ENCODE data around the gene TRAF3IP1.

The TRAF3IP1 gene

DNA sequence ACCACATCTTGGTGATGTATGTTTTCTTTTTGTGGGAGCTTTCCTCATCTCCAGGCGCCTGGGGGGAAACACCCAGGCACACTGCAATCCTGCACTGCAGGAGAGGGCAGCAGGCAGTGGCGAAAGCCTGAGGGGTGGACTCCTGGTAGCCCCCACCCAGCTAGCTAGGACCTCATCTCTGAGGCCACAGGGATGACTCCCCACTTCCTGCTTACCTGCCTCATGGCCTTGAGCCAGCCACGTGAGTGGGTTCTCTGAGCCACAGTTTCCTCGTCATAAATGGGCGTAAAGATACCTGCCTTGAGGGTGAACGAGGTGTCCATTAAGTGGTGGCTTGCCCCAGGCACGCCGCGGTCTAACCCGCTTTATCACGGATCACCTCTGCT lies 19.1 kb downstream of the TRAF3IP1 start:
- no peak for DNase-seq (ENCODE audit: low spot score)
- Histone ChIP-seq H2BK120ac (ENCODE audit: low read depth, low read length) (no peak overlapping the region), H3K27ac (replicated peaks; ENCODE audit: low read length) (no peak overlapping the region), H3K4me1 (ENCODE audit: control insufficient read depth in 2 of 2, insufficient read depth in 1 of 2, low read depth in 1 of 2, low read length in 2 of 2) (no peaks in the 10 kb centered on the region), H2BK12ac (ENCODE audit: low read length) (no peak overlapping the region), H2BK5ac (ENCODE audit: low read length) (no peak overlapping the region), H3K14ac (ENCODE audit: low read length) (no peak overlapping the region), H3K9me3 (replicated peaks in 1 of 2; ENCODE audit: control insufficient read depth in 2 of 2, insufficient read depth in 1 of 2, low read depth in 1 of 2, low read length in 2 of 2) (no peaks in the 10 kb centered on the region), H3K4me3 (ENCODE audit: low read length in 2 of 2) (no peak overlapping the region), H3K79me1 (ENCODE audit: low read depth, low read length) (no peaks in the 10 kb centered on the region), H2BK15ac (ENCODE audit: low read length) (no peak overlapping the region), H4K91ac (ENCODE audit: low read depth, low read length, poor library complexity) (no peak overlapping the region), H4K8ac (ENCODE audit: low read depth, low read length) (no peak overlapping the region), H3K4ac (ENCODE audit: low read length) (no peak overlapping the region), H3K36me3 (replicated peaks in 1 of 2; ENCODE audit: control insufficient read depth in 2 of 2, insufficient read depth in 2 of 2, low read length in 2 of 2) (peaks cover 3 to 12% of the 10 kb centered on the region in 2 donors), H3K27me3 (ENCODE audit: control insufficient read depth in 3 of 3, insufficient read depth in 3 of 3, low read depth in 1 of 3, low read length in 3 of 3) (no peaks in the 10 kb centered on the region), H3K4me2 (ENCODE audit: insufficient read depth, low read length, poor library complexity, severe bottlenecking) (no peak overlapping the region), H2AK5ac (ENCODE audit: low read depth, low read length) (no peak overlapping the region), H3K18ac (ENCODE audit: low read length) (no peak overlapping the region), H3K23ac (ENCODE audit: low read depth, low read length, poor library complexity) (no peak overlapping the region), H3K9ac (ENCODE audit: low read depth, low read length, poor library complexity) (no peak overlapping the region), H2AFZ (ENCODE audit: low read length) (no peak overlapping the region)
- WGBS, 2 donors (ENCODE audit: extremely low coverage in 2 of 2, insufficient read length in 2 of 2, insufficient replicate concordance in 1 of 2), result no CpG with 5 or more reads among the region's 11 CpGs

DNA sequence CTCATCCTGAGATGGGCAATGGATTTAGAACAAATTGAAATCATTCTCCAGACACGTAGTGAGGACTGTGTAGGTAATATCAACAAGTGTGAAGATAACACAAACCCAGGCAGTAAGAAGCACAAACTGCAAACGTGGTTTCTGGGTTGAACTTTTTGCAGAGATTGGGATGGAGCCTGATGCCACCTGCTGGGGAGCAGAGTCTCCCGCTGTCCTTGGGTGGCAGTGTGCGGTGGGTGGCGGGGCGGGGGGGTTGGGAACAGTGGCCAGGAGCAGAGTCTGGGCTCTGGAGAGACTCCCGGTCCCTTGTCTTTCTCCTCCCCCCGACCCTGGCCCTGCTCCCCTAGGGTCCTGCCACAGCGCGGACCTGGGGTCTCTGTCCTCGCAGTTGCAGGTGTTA lies 19.5 kb downstream of the TRAF3IP1 start:
- Histone ChIP-seq H3K27me3 (ENCODE audit: control insufficient read depth in 3 of 3, insufficient read depth in 3 of 3, low read depth in 1 of 3, low read length in 3 of 3) (no peaks in the 10 kb centered on the region), H3K18ac (ENCODE audit: low read length) (no peak overlapping the region), H2BK5ac (ENCODE audit: low read length) (no peak overlapping the region), H2BK12ac (ENCODE audit: low read length) (no peak overlapping the region), H3K23ac (ENCODE audit: low read depth, low read length, poor library complexity) (no peak overlapping the region), H4K91ac (ENCODE audit: low read depth, low read length, poor library complexity) (no peak overlapping the region), H2BK15ac (ENCODE audit: low read length) (no peak overlapping the region), H4K8ac (ENCODE audit: low read depth, low read length) (no peak overlapping the region), H3K4ac (ENCODE audit: low read length) (no peak overlapping the region), H2AFZ (ENCODE audit: low read length) (no peak overlapping the region), H3K4me1 (ENCODE audit: control insufficient read depth in 2 of 2, insufficient read depth in 1 of 2, low read depth in 1 of 2, low read length in 2 of 2) (no peaks in the 10 kb centered on the region), H3K4me2 (ENCODE audit: insufficient read depth, low read length, poor library complexity, severe bottlenecking) (no peak overlapping the region), H2BK120ac (ENCODE audit: low read depth, low read length) (no peak overlapping the region), H3K27ac (replicated peaks; ENCODE audit: low read length) (no peak overlapping the region), H3K4me3 (ENCODE audit: low read length in 2 of 2) (no peak overlapping the region), H3K79me1 (ENCODE audit: low read depth, low read length) (no peaks in the 10 kb centered on the region), H3K9me3 (replicated peaks in 1 of 2; ENCODE audit: control insufficient read depth in 2 of 2, insufficient read depth in 1 of 2, low read depth in 1 of 2, low read length in 2 of 2) (no peaks in the 10 kb centered on the region), H2AK5ac (ENCODE audit: low read depth, low read length) (no peak overlapping the region), H3K14ac (ENCODE audit: low read length) (no peak overlapping the region), H3K9ac (ENCODE audit: low read depth, low read length, poor library complexity) (no peak overlapping the region), H3K36me3 (replicated peaks in 1 of 2; ENCODE audit: control insufficient read depth in 2 of 2, insufficient read depth in 2 of 2, low read length in 2 of 2) (peaks cover under 1 to 7% of the 10 kb centered on the region in 2 donors)
- no peak for DNase-seq (ENCODE audit: low spot score)
- WGBS, 2 donors (ENCODE audit: extremely low coverage in 2 of 2, insufficient read length in 2 of 2, insufficient replicate concordance in 1 of 2), result no CpG with 5 or more reads among the region's 11 CpGs

DNA sequence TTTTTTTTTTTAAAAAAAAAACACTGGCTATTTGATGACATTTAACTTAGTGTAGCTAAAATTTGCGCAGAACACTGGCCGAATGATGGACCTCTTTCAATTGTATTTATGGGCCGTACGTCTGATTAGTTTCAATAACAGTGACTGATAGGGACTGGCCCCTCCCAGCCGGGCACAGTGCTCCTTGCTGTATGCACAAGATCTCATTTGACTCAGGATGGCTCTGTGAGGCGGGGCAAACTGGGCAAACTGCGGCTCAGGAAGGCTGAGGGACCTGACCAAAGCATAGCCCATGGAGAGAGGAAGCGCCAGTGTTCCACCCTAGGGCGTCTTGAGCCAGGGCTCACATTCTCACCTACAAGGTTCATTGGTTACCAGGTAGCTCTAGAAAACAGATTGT lies 21.2 kb downstream of the TRAF3IP1 start:
- Histone ChIP-seq H3K23ac (ENCODE audit: low read depth, low read length, poor library complexity) (no peak overlapping the region), H3K4me1 (ENCODE audit: control insufficient read depth in 2 of 2, insufficient read depth in 1 of 2, low read depth in 1 of 2, low read length in 2 of 2) (no peaks in the 10 kb centered on the region), H3K27ac (replicated peaks; ENCODE audit: low read length) (no peak overlapping the region), H3K14ac (ENCODE audit: low read length) (no peak overlapping the region), H3K9ac (ENCODE audit: low read depth, low read length, poor library complexity) (no peak overlapping the region), H4K91ac (ENCODE audit: low read depth, low read length, poor library complexity) (no peak overlapping the region), H4K8ac (ENCODE audit: low read depth, low read length) (no peak overlapping the region), H2AK5ac (ENCODE audit: low read depth, low read length) (no peak overlapping the region), H2BK120ac (ENCODE audit: low read depth, low read length) (no peak overlapping the region), H3K18ac (ENCODE audit: low read length) (no peak overlapping the region), H2BK5ac (ENCODE audit: low read length) (no peak overlapping the region), H3K27me3 (ENCODE audit: control insufficient read depth in 3 of 3, insufficient read depth in 3 of 3, low read depth in 1 of 3, low read length in 3 of 3) (no peaks in the 10 kb centered on the region), H2BK15ac (ENCODE audit: low read length) (no peak overlapping the region), H2BK12ac (ENCODE audit: low read length) (no peak overlapping the region), H3K4me3 (ENCODE audit: low read length in 2 of 2) (no peak overlapping the region), H3K9me3 (replicated peaks in 1 of 2; ENCODE audit: control insufficient read depth in 2 of 2, insufficient read depth in 1 of 2, low read depth in 1 of 2, low read length in 2 of 2) (no peaks in the 10 kb centered on the region), H3K36me3 (replicated peaks in 1 of 2; ENCODE audit: control insufficient read depth in 2 of 2, insufficient read depth in 2 of 2, low read length in 2 of 2) (peaks cover 0 to 7% of the 10 kb centered on the region in 2 donors), H3K4me2 (ENCODE audit: insufficient read depth, low read length, poor library complexity, severe bottlenecking) (no peak overlapping the region), H3K79me1 (ENCODE audit: low read depth, low read length) (no peaks in the 10 kb centered on the region), H2AFZ (ENCODE audit: low read length) (no peak overlapping the region), H3K4ac (ENCODE audit: low read length) (no peak overlapping the region)
- no CpG with 5 or more reads among the region's 9 CpGs for WGBS, 2 donors (ENCODE audit: extremely low coverage in 2 of 2, insufficient read length in 2 of 2, insufficient replicate concordance in 1 of 2)
- no peak for DNase-seq (ENCODE audit: low spot score)

DNA sequence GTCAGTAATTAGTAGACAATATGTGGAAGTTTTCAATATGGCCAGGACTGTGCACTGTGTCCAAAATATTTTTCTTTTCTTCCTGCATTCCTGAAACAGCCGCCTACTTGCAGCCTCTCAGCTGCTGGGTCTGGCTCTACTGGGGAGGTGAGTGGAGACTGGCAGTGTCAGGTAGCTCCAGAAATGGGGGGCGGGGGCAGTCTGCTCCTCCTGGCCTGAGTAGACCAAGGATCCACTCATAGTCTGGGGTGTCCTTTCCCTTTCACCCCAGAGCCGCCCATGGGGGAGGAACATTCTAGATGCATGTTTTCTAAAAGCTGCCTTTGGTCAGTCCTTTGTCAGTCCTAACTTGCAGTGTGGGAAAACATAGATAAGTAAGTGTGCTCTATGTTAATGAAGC lies 23.7 kb downstream of the TRAF3IP1 start:
- no CpG with 5 or more reads among the region's 3 CpGs for WGBS, 2 donors (ENCODE audit: extremely low coverage in 2 of 2, insufficient read length in 2 of 2, insufficient replicate concordance in 1 of 2)
- Histone ChIP-seq H3K14ac (ENCODE audit: low read length) (no peak overlapping the region), H3K27me3 (ENCODE audit: control insufficient read depth in 3 of 3, insufficient read depth in 3 of 3, low read depth in 1 of 3, low read length in 3 of 3) (no peaks in the 10 kb centered on the region), H3K18ac (ENCODE audit: low read length) (no peak overlapping the region), H2BK120ac (ENCODE audit: low read depth, low read length) (no peak overlapping the region), H3K4ac (ENCODE audit: low read length) (no peak overlapping the region), H3K4me3 (ENCODE audit: low read length in 2 of 2) (no peak overlapping the region), H3K9me3 (replicated peaks in 1 of 2; ENCODE audit: control insufficient read depth in 2 of 2, insufficient read depth in 1 of 2, low read depth in 1 of 2, low read length in 2 of 2) (no peaks in the 10 kb centered on the region), H2BK5ac (ENCODE audit: low read length) (no peak overlapping the region), H2AK5ac (ENCODE audit: low read depth, low read length) (no peak overlapping the region), H3K36me3 (replicated peaks in 1 of 2; ENCODE audit: control insufficient read depth in 2 of 2, insufficient read depth in 2 of 2, low read length in 2 of 2) (peaks cover 0 to 10% of the 10 kb centered on the region in 2 donors), H4K8ac (ENCODE audit: low read depth, low read length) (no peak overlapping the region), H3K4me1 (ENCODE audit: control insufficient read depth in 2 of 2, insufficient read depth in 1 of 2, low read depth in 1 of 2, low read length in 2 of 2) (no peaks in the 10 kb centered on the region), H4K91ac (ENCODE audit: low read depth, low read length, poor library complexity) (no peak overlapping the region), H3K4me2 (ENCODE audit: insufficient read depth, low read length, poor library complexity, severe bottlenecking) (no peak overlapping the region), H3K27ac (replicated peaks; ENCODE audit: low read length) (no peak overlapping the region), H2BK12ac (ENCODE audit: low read length) (no peak overlapping the region), H2AFZ (ENCODE audit: low read length) (no peak overlapping the region), H3K9ac (ENCODE audit: low read depth, low read length, poor library complexity) (no peak overlapping the region), H3K79me1 (ENCODE audit: low read depth, low read length) (no peaks in the 10 kb centered on the region), H3K23ac (ENCODE audit: low read depth, low read length, poor library complexity) (no peak overlapping the region), H2BK15ac (ENCODE audit: low read length) (no peak overlapping the region)
- DNase-seq (ENCODE audit: low spot score), result no peak

Measured in neuronal stem cell (in vitro differentiated cells).